HG02885 (cell line): ENCODE results near the gene IL4.
A peak's percentile ranks its signal among the peaks of the same experiment; 100 is the strongest.

ENCODE experiments used
- ATAC-seq: cut with Tn5 transposase; IDR thresholded peaks from one replicate; pipeline ENCODE4 v1.9.1; 2021; ENCODE audit warnings: mild to moderate bottlenecking; ENCODE audit not compliant: unreplicated experiment, poor library complexity

Gene IL4

GRCh38 chr5:132657676-132658380 is 16.0 kb upstream of the IL4 start, which contains the start of gene IL13:
Gene IL13 (plus strand): TSS chr5:132658173. CDS start chr5:132658187, 14 bp downstream.
- no peak for ATAC-seq

GRCh38 chr5:132658381-132659302 is 15.1 kb upstream of the IL4 start:
- ATAC-seq: no peak

- no peak for ATAC-seq
Measured at GRCh38 chr5:132659598-132660493, 13.9 kb upstream of the IL4 start.

- ATAC-seq: no peak
Measured at GRCh38 chr5:132661231-132662003, 12.4 kb upstream of the IL4 start.

GRCh38 chr5:132662004-132662401 is 11.8 kb upstream of the IL4 start:
- no peak for ATAC-seq

- ATAC-seq: peak; percentile 68
Measured at GRCh38 chr5:132662925-132663770, 10.6 kb upstream of the IL4 start.

GRCh38 chr5:132663771-132664695 is 9.8 kb upstream of the IL4 start:
- peak; percentile 59 for ATAC-seq

- ATAC-seq: no peak
Measured at GRCh38 chr5:132664696-132665209, 9.0 kb upstream of the IL4 start.

- ATAC-seq: no peak
Measured at GRCh38 chr5:132665574-132666080, 8.2 kb upstream of the IL4 start.

GRCh38 chr5:132666310-132667123 is 7.3 kb upstream of the IL4 start:
- no peak for ATAC-seq

GRCh38 chr5:132667309-132667708 is 6.5 kb upstream of the IL4 start:
- no peak for ATAC-seq

- ATAC-seq: no peak
Measured at GRCh38 chr5:132667761-132668705, 5.8 kb upstream of the IL4 start.

- no peak for ATAC-seq
Measured at GRCh38 chr5:132668706-132669454, 4.9 kb upstream of the IL4 start.

- no peak for ATAC-seq
Measured at GRCh38 chr5:132669455-132669820, 4.4 kb upstream of the IL4 start.
